ENCODE data around the gene MTHFD1L. TPM values are rescaled to one million over a fixed set of nuclear protein-coding genes. Genes with fewer than 3 reads are reported as not detected.

The MTHFD1L gene
- total and polyA plus RNA-seq, 2 of the 8 experiments (the other 6 are each of a cell fraction or from before 2014, with no cell fraction given) = 29.2 to 105 TPM

- no peak for TF ChIP-seq CHD7 (IDR thresholded peaks at IDR 0.05; ENCODE audit: insufficient replicate concordance, low read length)
- TF ChIP-seq CHD2 (IDR thresholded peaks at IDR 0.05; ENCODE audit: low read length) = no peak
- TF ChIP-seq GABPA (IDR thresholded peaks at IDR 0.05; ENCODE audit: borderline replicate concordance, insufficient read depth, low read length) = no peak
- no peak for TF ChIP-seq CREB1 (IDR thresholded peaks at IDR 0.05)
- TF ChIP-seq RAD21 (IDR thresholded peaks at IDR 0.05 in 1 of 2, conservative IDR thresholded peaks at IDR 0.05 in 1 of 2; ENCODE audit: low read depth in 2 of 2, low read length in 2 of 2) = no peak
- no peak for TF ChIP-seq ASH2L (IDR thresholded peaks at IDR 0.05; ENCODE audit: low read length)
- no peak for TF ChIP-seq CHD1 (IDR thresholded peaks at IDR 0.05; ENCODE audit: low read depth, low read length)
- TF ChIP-seq JUN (IDR thresholded peaks at IDR 0.05; ENCODE audit: low read depth, low read length) = no peak
- no peak for TF ChIP-seq EGR1 (IDR thresholded peaks at IDR 0.05; ENCODE audit: borderline replicate concordance, low read depth, low read length)
- no peak for TF ChIP-seq NANOG (IDR thresholded peaks at IDR 0.05; ENCODE audit: insufficient read depth, low read depth, low read length, poor library complexity, severe bottlenecking)
- TF ChIP-seq TEAD4 (IDR thresholded peaks at IDR 0.05; ENCODE audit: low read depth, low read length) = no peak
Observed at GRCh38 chr6:151060766-151061531, 195.4 kb downstream of the MTHFD1L start (continued).

Measured in H1 (cell line).